HFFc6 (cell line): ENCODE data around the gene NDUFS3. TPM values are rescaled to one million over a fixed set of nuclear protein-coding genes. Genes with fewer than 3 reads are reported as not detected.

Source experiments
- DNase-seq: peaks from one replicate; pipeline ENCODE4 v3.0.0-alpha.2; 2018
- H3K27ac Mint-ChIP-seq: 2 replicates; pipeline ENCODE4 v1.8.0; 2020; ENCODE audit warnings: mild to moderate bottlenecking, mixed read lengths
- H3K27me3 Mint-ChIP-seq: 2 replicates; pipeline ENCODE4 v1.8.0; 2021; ENCODE audit warnings: mild to moderate bottlenecking, moderate library complexity, mixed read lengths; ENCODE audit not compliant: insufficient read depth
- H3K36me3 Mint-ChIP-seq: 2 replicates; pipeline ENCODE4 v1.8.0; 2021; ENCODE audit warnings: low read depth, mixed read lengths
- H3K4me1 Mint-ChIP-seq: 2 replicates; pipeline ENCODE4 v1.8.0; 2020; ENCODE audit warnings: low read depth, mixed read lengths
- H3K4me3 Mint-ChIP-seq: 2 replicates; pipeline ENCODE4 v1.8.0; 2020; ENCODE audit warnings: mild to moderate bottlenecking, moderate library complexity, mixed read lengths
- H3K9me3 Mint-ChIP-seq: 2 replicates; pipeline ENCODE4 v1.8.0; 2020; ENCODE audit warnings: mild to moderate bottlenecking, mixed read lengths
- CTCF ChIP-seq: fragments of 200-600 bp; sonication (generic); IDR thresholded peaks from 2 replicates; pipeline ENCODE4 v1.5.0; 2021; ENCODE audit warnings: antibody characterized with exemption, mild to moderate bottlenecking
- total RNA-seq, 6 experiments: library from RNA; stranded (reverse); fragmentation: NEBNext Ultra II Directional; extraction: Animal tissue kit (Norgen Biotek cat#: 25700); gene quantifications; 2 replicates in 1 of 6; 3 replicates in 5 of 6; pipeline ENCODE4 v1.2.3, GENCODE V29; 2021

Gene NDUFS3
- total RNA-seq, 6 experiments from 2014 or later: 97.0 to 105 (median 99.8) TPM

- Mint-ChIP-seq H3K4me3 (peak overlapping the region; percentile 76), H3K36me3 (peaks cover 6% of the 10 kb centered on the region; the same call in 1 of the 2 replicates), H3K9me3 (no peaks in the 10 kb centered on the region), H3K4me1 (peaks cover 14% of the 10 kb centered on the region), H3K27ac (peak overlapping the region; percentile 65), H3K27me3 (no peaks in the 10 kb centered on the region; the same call in 1 of the 2 replicates)
- no peak for DNase-seq
- no peak for TF ChIP-seq CTCF
Measured at GRCh38 chr11:47564933-47565339, 13.9 kb upstream of the NDUFS3 start.

- Mint-ChIP-seq H3K36me3 (peaks cover 6% of the 10 kb centered on the region; the same call in 1 of the 2 replicates), H3K27ac (peak within 1 kb of the TSS; percentile 65)
Measured at GRCh38 chr11:47565340-47566148, 13.3 kb upstream of the NDUFS3 start, which contains the start of gene PTPMT1. Gene PTPMT1, plus strand, starts transcription at chr11:47565599. Its CDS starts 24 bp downstream, at chr11:47565623.

GRCh38 chr11:47566149-47566698 is 12.7 kb upstream of the NDUFS3 start:
- peak overlapping the region; percentile 52 for H3K27ac Mint-ChIP-seq
- DNase-seq: no peak
- H3K36me3 Mint-ChIP-seq: peaks cover 6% of the 10 kb centered on the region; the same call in 1 of the 2 replicates
- H3K9me3 Mint-ChIP-seq: no peaks in the 10 kb centered on the region
- H3K4me1 Mint-ChIP-seq: peaks cover 14% of the 10 kb centered on the region
- H3K4me3 Mint-ChIP-seq: peak overlapping the region; percentile 87
- TF ChIP-seq CTCF: no peak
- H3K27me3 Mint-ChIP-seq: no peaks in the 10 kb centered on the region; the same call in 1 of the 2 replicates

More at GRCh38 chr11:47565340-47566148, 13.3 kb upstream of the NDUFS3 start, which contains the start of gene PTPMT1:
- peak; percentile 67 for DNase-seq
- Mint-ChIP-seq H3K9me3 (no peaks in the 10 kb centered on the region), H3K4me1 (peaks cover 8% of the 10 kb centered on the region), H3K27me3 (no peaks in the 10 kb centered on the region; the same call in 1 of the 2 replicates), H3K4me3 (peak within 1 kb of the TSS; percentile 87)
- TF ChIP-seq CTCF: no peak

GRCh38 chr11:47569646-47570045 is 9.2 kb upstream of the NDUFS3 start:
- no peak overlapping the region for H3K4me3 Mint-ChIP-seq
- H3K27ac Mint-ChIP-seq: no peak overlapping the region
- H3K27me3 Mint-ChIP-seq: no peaks in the 10 kb centered on the region
- no peaks in the 10 kb centered on the region for H3K9me3 Mint-ChIP-seq
- H3K4me1 Mint-ChIP-seq: peaks cover 41% of the 10 kb centered on the region
- no peak for TF ChIP-seq CTCF
- H3K36me3 Mint-ChIP-seq: peaks cover 17% of the 10 kb centered on the region; the same call in 1 of the 2 replicates
- no peak for DNase-seq

GRCh38 chr11:47570651-47571356 is 8.1 kb upstream of the NDUFS3 start:
- Mint-ChIP-seq H3K36me3 (peaks cover 17% of the 10 kb centered on the region; the same call in 1 of the 2 replicates), H3K9me3 (no peaks in the 10 kb centered on the region), H3K27me3 (no peaks in the 10 kb centered on the region), H3K4me1 (peaks cover 41% of the 10 kb centered on the region), H3K27ac (peak overlapping the region; percentile 79; the same call in 1 of the 2 replicates), H3K4me3 (no peak overlapping the region)
- no peak for DNase-seq
- no peak for TF ChIP-seq CTCF
